Measurements from ENCODE around the gene ETFRF1. TPM values are rescaled to one million over a fixed set of nuclear protein-coding genes. Genes with fewer than 3 reads are reported as not detected.

Gene ETFRF1
- total RNA-seq, 1 experiment from 2014 or later = 8.4 TPM

- TF ChIP-seq MAX (IDR thresholded peaks at IDR 0.05) (0 out of 2 replicates have a peak, but pooled peaks have one; percentile 5), CTCF (IDR thresholded peaks at IDR 0.05 in 2 of 3, conservative IDR thresholded peaks at IDR 0.05 in 1 of 3; ENCODE audit: borderline replicate concordance in 1 of 3, insufficient read depth in 1 of 3, low read depth in 2 of 3, low read length in 2 of 3) (no peak), SRF (IDR thresholded peaks at IDR 0.05; ENCODE audit: low read depth) (no peak)
- no peak for ATAC-seq
Measured at GRCh38 chr12:25189656-25190055, 5.4 kb upstream of the ETFRF1 start.

GRCh38 chr12:25190793-25191192 lies 4.2 kb upstream of the ETFRF1 start:
- no peaks in the 10 kb centered on the region for H4K20me1 ChIP-seq (ENCODE audit: insufficient read depth)
- CTCF ChIA-PET = no interaction called here
- no peaks in the 10 kb centered on the region for H3K79me2 ChIP-seq (ENCODE audit: insufficient read depth, low read length)
- no peak for ATAC-seq
- no TSS peak for BruUV-seq (replicated peaks)
- H3K9me2 ChIP-seq (ENCODE audit: insufficient read depth) = no peaks in the 10 kb centered on the region
- H2AFZ ChIP-seq (ENCODE audit: low read depth, low read length, poor library complexity, severe bottlenecking) = no peak overlapping the region
- H3K9ac ChIP-seq (ENCODE audit: low read length) = no peak overlapping the region
- peaks cover 18 to 33% of the 10 kb centered on the region in 2 experiments for H3K4me1 ChIP-seq (ENCODE audit: control insufficient read depth in 1 of 2, insufficient read depth in 2 of 2, low read length in 2 of 2)
- no peak overlapping the region for H3K4me2 ChIP-seq (ENCODE audit: low read length)
- RAD21 ChIA-PET (ENCODE audit: low non-redundant PET in 1 of 2, low total read pairs in 2 of 2, uncharacterized antibody in 2 of 2, unreplicated experiment in 2 of 2) = no interaction called here
- no peaks in the 10 kb centered on the region for H3K36me3 ChIP-seq (ENCODE audit: control insufficient read depth in 1 of 2, insufficient read depth in 2 of 2, low read length in 2 of 2)
- H3K27ac ChIP-seq (ENCODE audit: low read depth, low read length) = no peak overlapping the region
- no peak for DNase-seq (ENCODE audit: low read depth, low spot score)
- intact Hi-C loops (cut with micrococcal nuclease) = no loop called here
- no peaks in the 10 kb centered on the region for H3K27me3 ChIP-seq (ENCODE audit: insufficient read depth, low read length)
- H3K9me3 ChIP-seq (ENCODE audit: control insufficient read depth in 1 of 2, insufficient read depth in 1 of 2, low read depth in 1 of 2, low read length in 2 of 2) = no peaks in the 10 kb centered on the region
- H3K4me3 ChIP-seq (replicated peaks in 1 of 2; ENCODE audit: low read depth in 1 of 2, low read length in 2 of 2) = no peak overlapping the region
- POLR2A ChIA-PET = no interaction called here
- TF ChIP-seq EZH2phosphoT487 (IDR thresholded peaks at IDR 0.05; ENCODE audit: borderline replicate concordance) (no peak), POLR2A (IDR thresholded peaks at IDR 0.05; ENCODE audit: borderline replicate concordance, extremely low read depth, insufficient read depth, insufficient read length) (no peak), CTCF (IDR thresholded peaks at IDR 0.05 in 2 of 3, conservative IDR thresholded peaks at IDR 0.05 in 1 of 3; ENCODE audit: borderline replicate concordance in 1 of 3, insufficient read depth in 1 of 3, low read depth in 2 of 3, low read length in 2 of 3) (no peak), EZH2 (IDR thresholded peaks at IDR 0.05) (no peak), SRF (IDR thresholded peaks at IDR 0.05; ENCODE audit: low read depth) (no peak), ELF1 (IDR thresholded peaks at IDR 0.05; ENCODE audit: borderline replicate concordance, low read depth) (no peak), CEBPB (IDR thresholded peaks at IDR 0.05; ENCODE audit: low read depth) (no peak), MAX (IDR thresholded peaks at IDR 0.05) (no peak), EGR1 (IDR thresholded peaks at IDR 0.05; ENCODE audit: low read depth) (no peak), REST (IDR thresholded peaks at IDR 0.05; ENCODE audit: low read depth) (no peak), SIN3A (IDR thresholded peaks at IDR 0.05; ENCODE audit: low read depth) (no peak)

More at GRCh38 chr12:25189656-25190055, 5.4 kb upstream of the ETFRF1 start:
- Histone ChIP-seq H3K27me3 (ENCODE audit: insufficient read depth, low read length) (no peaks in the 10 kb centered on the region), H3K9ac (ENCODE audit: low read length) (no peak overlapping the region), H3K79me2 (ENCODE audit: insufficient read depth, low read length) (no peaks in the 10 kb centered on the region), H3K36me3 (ENCODE audit: control insufficient read depth in 1 of 2, insufficient read depth in 2 of 2, low read length in 2 of 2) (no peaks in the 10 kb centered on the region), H2AFZ (ENCODE audit: low read depth, low read length, poor library complexity, severe bottlenecking) (peak overlapping the region; percentile 32), H3K4me2 (ENCODE audit: low read length) (peak overlapping the region; percentile 54), H3K9me2 (ENCODE audit: insufficient read depth) (no peaks in the 10 kb centered on the region), H4K20me1 (ENCODE audit: insufficient read depth) (no peaks in the 10 kb centered on the region), H3K4me1 (ENCODE audit: control insufficient read depth in 1 of 2, insufficient read depth in 2 of 2, low read length in 2 of 2) (peaks cover 18 to 30% of the 10 kb centered on the region in 2 experiments), H3K9me3 (ENCODE audit: control insufficient read depth in 1 of 2, insufficient read depth in 1 of 2, low read depth in 1 of 2, low read length in 2 of 2) (no peaks in the 10 kb centered on the region), H3K4me3 (replicated peaks in 1 of 2; ENCODE audit: low read depth in 1 of 2, low read length in 2 of 2) (no peak overlapping the region), H3K27ac (ENCODE audit: low read depth, low read length) (no peak overlapping the region)
- CTCF ChIA-PET = no interaction called here
- intact Hi-C loops (cut with micrococcal nuclease) = no loop called here
- POLR2A ChIA-PET = no interaction called here
- no TSS peak for BruUV-seq (replicated peaks)
- no peak for DNase-seq (ENCODE audit: low read depth, low spot score)
- RAD21 ChIA-PET (ENCODE audit: low non-redundant PET in 1 of 2, low total read pairs in 2 of 2, uncharacterized antibody in 2 of 2, unreplicated experiment in 2 of 2) = no interaction called here
